Mesenchymal stem cell (in vitro differentiated cells and primary cell): ENCODE results near the gene HORMAD2.

Source experiments
- DNase-seq: peaks from one replicate; pipeline ENCODE4 v3.0.0-alpha.2; 2013
- H2AFZ ChIP-seq: one replicate; pipeline ENCODE4 v1.6.1; 2013; ENCODE audit warnings: low read depth, mild to moderate bottlenecking, control low read depth, inconsistent platforms, low read length, moderate library complexity
- H2AK5ac ChIP-seq: 2 replicates; pipeline ENCODE4 v1.6.1; 2013; ENCODE audit warnings: low read length, moderate library complexity, mild to moderate bottlenecking, inconsistent platforms; ENCODE audit not compliant: severe bottlenecking
- H2BK120ac ChIP-seq: one replicate; pipeline ENCODE4 v1.6.1; 2013; ENCODE audit warnings: low read depth, mild to moderate bottlenecking, inconsistent platforms, low read length, moderate library complexity
- H2BK12ac ChIP-seq, 2 experiments: one replicate each; pipeline ENCODE4 v1.6.1; 2013; ENCODE audit warnings: inconsistent platforms in 2 of 2, low read length in 2 of 2, mild to moderate bottlenecking in 2 of 2, moderate library complexity in 2 of 2, control low read depth in 1 of 2
- H2BK15ac ChIP-seq: one replicate; pipeline ENCODE4 v1.6.1; 2013; ENCODE audit warnings: mild to moderate bottlenecking, low read depth, inconsistent platforms; ENCODE audit not compliant: poor library complexity, severe bottlenecking
- H2BK5ac ChIP-seq: 2 replicates; pipeline ENCODE4 v1.6.1; 2013; ENCODE audit warnings: low read depth, mild to moderate bottlenecking, low read length, control low read depth, inconsistent platforms; ENCODE audit not compliant: poor library complexity, severe bottlenecking
- H3K14ac ChIP-seq, 2 experiments: one replicate each; pipeline ENCODE4 v1.6.1; 2013; ENCODE audit warnings: inconsistent platforms in 2 of 2, low read length in 2 of 2, control low read depth in 1 of 2, mild to moderate bottlenecking in 1 of 2, moderate library complexity in 1 of 2
- H3K18ac ChIP-seq, 2 experiments: one replicate each; pipeline ENCODE4 v1.6.1; 2013; ENCODE audit warnings: inconsistent platforms in 2 of 2, low read length in 2 of 2, control low read depth in 1 of 2, low read depth in 1 of 2, mild to moderate bottlenecking in 1 of 2
- H3K23ac ChIP-seq, 2 experiments: one replicate each; pipeline ENCODE4 v1.6.1; 2013; ENCODE audit warnings: inconsistent platforms in 2 of 2, low read length in 2 of 2, mild to moderate bottlenecking in 2 of 2, moderate library complexity in 2 of 2, control low read depth in 1 of 2
- H3K27ac ChIP-seq: 2 replicates; pipeline ENCODE4 v1.5.1; 2013; ENCODE audit warnings: mild to moderate bottlenecking, moderate library complexity, low read length, control low read depth, inconsistent platforms; ENCODE audit not compliant: poor library complexity, severe bottlenecking
- H3K27me3 ChIP-seq, 2 experiments: 2 replicates each; pipeline versions ENCODE4 v1.6.1 to v1.7.0; 2013; ENCODE audit warnings: low read length in 2 of 2, mild to moderate bottlenecking in 2 of 2, moderate library complexity in 2 of 2, control low read depth in 1 of 2, inconsistent platforms in 1 of 2; ENCODE audit not compliant: control insufficient read depth in 1 of 2, insufficient read depth in 1 of 2
- H3K36me3 ChIP-seq, 2 experiments: 2 replicates each; pipeline versions ENCODE4 v1.6.1 to v1.7.0; 2013; ENCODE audit warnings: low read length in 2 of 2, control low read depth in 1 of 2, inconsistent platforms in 1 of 2, low read depth in 1 of 2, mild to moderate bottlenecking in 1 of 2; ENCODE audit not compliant: insufficient read depth in 2 of 2, control insufficient read depth in 1 of 2
- H3K4ac ChIP-seq, 2 experiments: one replicate each; pipeline ENCODE4 v1.6.1; 2013; ENCODE audit warnings: inconsistent platforms in 2 of 2, low read length in 2 of 2, mild to moderate bottlenecking in 2 of 2, moderate library complexity in 2 of 2, control low read depth in 1 of 2, low read depth in 1 of 2
- H3K4me1 ChIP-seq: 2 replicates; pipeline ENCODE4 v1.6.1; 2013; ENCODE audit warnings: low read depth, low read length, control low read depth; ENCODE audit not compliant: control insufficient read depth, insufficient read depth
- H3K4me2 ChIP-seq: 2 replicates; pipeline ENCODE4 v1.6.1; 2013; ENCODE audit warnings: low read length, mild to moderate bottlenecking, inconsistent platforms; ENCODE audit not compliant: poor library complexity, severe bottlenecking
- H3K4me3 ChIP-seq, 2 experiments: 2 replicates each; pipeline versions ENCODE4 v1.5.1 to v1.7.0; 2013; ENCODE audit warnings: low read length in 2 of 2, mild to moderate bottlenecking in 2 of 2, control low read depth in 1 of 2, low read depth in 1 of 2; ENCODE audit not compliant: insufficient read depth in 1 of 2
- H3K79me1 ChIP-seq: replicated peaks from 2 replicates; pipeline ENCODE4 v1.6.1; 2013; ENCODE audit warnings: mild to moderate bottlenecking, control low read depth, low read length, inconsistent platforms; ENCODE audit not compliant: poor library complexity, severe bottlenecking
- H3K9ac ChIP-seq: 2 replicates; pipeline ENCODE4 v1.7.0; 2013; ENCODE audit warnings: mild to moderate bottlenecking, low read length, moderate library complexity
- H3K9me3 ChIP-seq: 2 replicates; pipeline ENCODE4 v1.7.0; 2013; ENCODE audit warnings: mild to moderate bottlenecking, low read length; ENCODE audit not compliant: control insufficient read depth
- H4K8ac ChIP-seq: one replicate; pipeline ENCODE4 v1.6.1; 2013; ENCODE audit warnings: inconsistent platforms, mild to moderate bottlenecking, low read length, moderate library complexity
- H4K91ac ChIP-seq: one replicate; pipeline ENCODE4 v1.6.1; 2013; ENCODE audit warnings: mild to moderate bottlenecking, low read length, inconsistent platforms
- WGBS: methylation state at CpG from one replicate; pipeline ENCODE4 v1.1.7; 2013; ENCODE audit warnings: mixed read lengths; 5-methylcytosine and 5-hydroxymethylcytosine counted together

HORMAD2 gene

DNA sequence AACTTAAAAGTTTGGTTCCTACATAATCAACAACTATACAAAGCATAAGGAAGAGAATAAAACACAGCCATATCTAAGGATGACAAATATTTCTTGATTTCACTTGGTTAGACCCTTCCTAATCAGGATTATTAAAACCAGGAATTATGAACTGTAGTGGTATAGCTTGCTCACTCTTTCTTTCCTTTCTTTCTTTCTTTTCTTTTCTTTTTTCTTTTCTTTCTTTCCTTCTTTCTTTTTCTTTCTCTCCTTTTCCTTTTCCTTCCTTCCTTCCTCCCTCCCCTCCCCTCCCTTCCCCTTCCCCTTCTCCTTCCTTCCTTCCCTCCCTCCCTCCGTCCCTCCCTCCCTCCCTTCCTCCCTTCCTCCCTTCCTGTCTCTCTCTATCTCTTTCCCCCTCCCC is 78.0 kb downstream of the HORMAD2 start:
- Histone ChIP-seq H4K91ac (no peak overlapping the region), H2AFZ (no peak overlapping the region), H3K18ac (no peak overlapping the region), H3K4ac (no peak overlapping the region), H4K8ac (no peak overlapping the region), H3K14ac (no peak overlapping the region), H2BK5ac (no peak overlapping the region), H3K79me1 (no peaks in the 10 kb centered on the region), H3K4me3 (no peak overlapping the region), H3K23ac (no peak overlapping the region), H2AK5ac (no peak overlapping the region), H3K4me1 (peaks cover 6% of the 10 kb centered on the region), H3K9ac (no peak overlapping the region), H3K36me3 (no peaks in the 10 kb centered on the region), H2BK12ac (no peak overlapping the region), H3K27ac (no peak overlapping the region), H3K4me2 (no peak overlapping the region), H3K27me3 (no peaks in the 10 kb centered on the region), H3K9me3 (no peaks in the 10 kb centered on the region), H2BK120ac (no peak overlapping the region), H2BK15ac (no peak overlapping the region)
- no CpG with 5 or more reads among the region's 1 CpG for WGBS
- DNase-seq, result no peak

DNA sequence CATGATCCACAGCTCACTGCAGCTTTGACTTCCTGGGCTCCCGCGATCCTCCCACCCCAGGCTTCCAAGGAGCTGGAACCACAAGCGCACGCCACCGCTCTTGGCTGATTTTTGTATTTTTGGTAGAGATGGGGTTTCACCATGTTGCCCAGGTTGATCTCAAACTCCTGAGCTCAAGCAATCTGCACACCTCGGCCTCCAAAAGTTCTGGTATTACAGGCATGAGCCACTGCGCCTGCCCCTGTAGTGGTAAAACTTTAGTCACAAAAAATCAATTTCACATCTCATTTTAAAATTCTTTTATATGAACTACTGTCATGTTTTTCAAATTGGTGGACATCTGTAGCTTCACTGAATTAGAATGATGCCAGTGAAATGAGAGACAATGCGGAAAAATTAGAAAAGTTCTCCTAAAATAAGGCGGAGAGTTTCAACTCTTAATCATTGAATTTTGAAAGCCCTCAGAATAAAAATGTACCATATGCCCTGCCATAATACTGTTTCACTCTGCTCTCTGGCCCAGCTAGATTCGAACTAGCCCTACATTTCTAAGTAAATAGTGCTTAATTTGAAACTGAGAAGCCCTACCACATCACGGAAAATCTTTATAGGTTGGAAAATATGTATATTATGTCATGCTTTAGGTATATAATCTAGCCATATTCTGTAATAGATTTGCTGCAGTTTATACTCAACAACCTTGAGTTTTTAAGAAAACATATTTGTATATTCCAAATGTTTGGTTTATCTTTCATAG is 78.7 kb downstream of the HORMAD2 start:
- no peaks in the 10 kb centered on the region for H3K27me3 ChIP-seq
- H3K4me1 ChIP-seq, result peaks cover 6% of the 10 kb centered on the region
- no peak overlapping the region for H2AK5ac ChIP-seq
- peak overlapping the region; percentile 40 for H3K9ac ChIP-seq
- no peak overlapping the region for H3K18ac ChIP-seq
- no peak overlapping the region for H4K91ac ChIP-seq
- DNase-seq, result peak; percentile 19
- no peak overlapping the region for H3K4me2 ChIP-seq
- WGBS, result 91% methylated on average over 9 of the region's 11 CpGs
- no peak overlapping the region for H3K4ac ChIP-seq
- no peak overlapping the region for H4K8ac ChIP-seq
- H3K79me1 ChIP-seq, result no peaks in the 10 kb centered on the region
- H2BK12ac ChIP-seq, result no peak overlapping the region
- H3K14ac ChIP-seq, result no peak overlapping the region
- no peak overlapping the region for H3K23ac ChIP-seq
- no peak overlapping the region for H2BK15ac ChIP-seq
- no peak overlapping the region for H2BK120ac ChIP-seq
- no peak overlapping the region for H3K4me3 ChIP-seq
- H3K9me3 ChIP-seq, result no peaks in the 10 kb centered on the region
- H3K36me3 ChIP-seq, result no peaks in the 10 kb centered on the region
- no peak overlapping the region for H2AFZ ChIP-seq
- H2BK5ac ChIP-seq, result no peak overlapping the region
- no peak overlapping the region for H3K27ac ChIP-seq

DNA sequence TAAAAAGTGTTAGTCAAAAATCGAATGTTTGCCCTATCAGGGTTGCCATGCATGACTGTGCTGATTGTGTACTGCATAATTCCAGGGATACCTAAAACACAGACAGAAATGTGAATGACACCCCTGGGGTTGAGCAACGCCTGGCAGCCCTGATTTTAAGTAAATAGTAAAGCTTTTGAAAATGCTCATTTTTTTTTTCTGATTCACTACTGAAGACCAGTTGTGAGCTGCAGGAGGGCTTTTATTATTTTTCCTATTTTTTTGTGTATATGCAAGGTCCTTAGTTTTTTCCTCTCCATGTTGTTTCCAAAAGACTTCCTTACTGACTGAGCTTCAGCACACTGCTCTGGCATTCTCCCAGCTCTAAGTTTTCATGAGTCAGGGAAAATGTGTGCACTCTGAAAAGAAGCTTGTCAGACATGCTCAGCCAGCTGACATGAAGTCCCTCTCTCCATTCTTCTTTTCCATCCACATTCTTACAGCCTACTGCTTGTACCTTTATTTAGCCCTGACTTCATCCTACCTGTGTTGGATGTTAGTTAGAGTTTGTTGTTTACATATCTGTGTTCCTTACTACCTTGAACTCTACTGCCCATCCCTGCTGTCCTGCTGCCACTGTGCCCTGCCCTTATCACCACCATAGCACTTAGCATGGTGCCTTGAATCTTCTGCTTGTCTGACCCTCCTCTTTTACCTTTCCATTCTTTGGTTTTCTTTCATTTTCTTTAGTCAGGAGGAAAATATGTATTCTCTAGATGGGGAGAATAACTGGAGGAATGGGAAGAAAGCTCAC is 79.5 kb downstream of the HORMAD2 start:
- Histone ChIP-seq H3K14ac (no peak overlapping the region), H2BK15ac (no peak overlapping the region), H2BK12ac (peak overlapping the region; percentile 77 to 84), H3K79me1 (no peaks in the 10 kb centered on the region), H3K27me3 (no peaks in the 10 kb centered on the region), H4K8ac (no peak overlapping the region), H3K18ac (peak overlapping the region in 1 of 2 experiments; percentile 60), H3K36me3 (no peaks in the 10 kb centered on the region), H2AK5ac (peak overlapping the region; percentile 68), H2BK5ac (no peak overlapping the region), H3K4me2 (no peak overlapping the region), H4K91ac (no peak overlapping the region), H3K4me3 (no peak overlapping the region), H2BK120ac (no peak overlapping the region), H3K27ac (peak overlapping the region; percentile 73), H3K9ac (peak overlapping the region; percentile 40), H3K4me1 (peaks cover 6% of the 10 kb centered on the region), H3K23ac (no peak overlapping the region), H2AFZ (no peak overlapping the region), H3K4ac (no peak overlapping the region), H3K9me3 (no peaks in the 10 kb centered on the region)
- DNase-seq, result peak; percentile 73
- WGBS, result 70% methylated on average over 2 of the region's 2 CpGs

DNA sequence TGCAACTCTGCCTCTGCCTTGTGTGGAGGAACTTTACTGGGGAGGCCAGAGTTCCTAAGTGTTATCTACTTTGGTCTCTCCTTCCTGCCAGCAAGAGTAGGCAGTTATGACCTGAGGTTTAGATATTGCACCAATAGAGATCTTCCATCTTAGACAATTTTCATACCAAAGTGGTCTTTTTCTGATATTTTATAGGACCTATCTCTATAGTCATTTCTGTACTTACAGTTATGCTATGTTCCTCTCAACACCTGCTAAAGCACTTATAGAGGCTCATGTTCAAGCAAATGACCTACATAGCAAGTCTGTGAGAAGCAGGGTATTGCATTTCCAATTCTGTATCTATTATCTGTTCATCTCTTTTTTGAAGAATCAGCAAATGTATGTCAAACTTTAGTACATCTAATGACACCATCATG is 80.8 kb downstream of the HORMAD2 start:
- H2BK15ac ChIP-seq, result no peak overlapping the region
- no peaks in the 10 kb centered on the region for H3K36me3 ChIP-seq
- H4K8ac ChIP-seq, result no peak overlapping the region
- H3K4me1 ChIP-seq, result peaks cover 6% of the 10 kb centered on the region
- no peak overlapping the region for H4K91ac ChIP-seq
- H2BK5ac ChIP-seq, result no peak overlapping the region
- H3K27ac ChIP-seq, result no peak overlapping the region
- DNase-seq, result no peak
- no peaks in the 10 kb centered on the region for H3K27me3 ChIP-seq
- H3K4me2 ChIP-seq, result no peak overlapping the region
- H2BK120ac ChIP-seq, result no peak overlapping the region
- no peaks in the 10 kb centered on the region for H3K79me1 ChIP-seq
- H3K9me3 ChIP-seq, result no peaks in the 10 kb centered on the region
- no peak overlapping the region for H3K23ac ChIP-seq
- H3K9ac ChIP-seq, result no peak overlapping the region
- H3K14ac ChIP-seq, result no peak overlapping the region
- H2BK12ac ChIP-seq, result no peak overlapping the region
- H3K4ac ChIP-seq, result no peak overlapping the region
- no peak overlapping the region for H3K18ac ChIP-seq
- peak overlapping the region; percentile 79 for H2AK5ac ChIP-seq
- no peak overlapping the region for H3K4me3 ChIP-seq
- H2AFZ ChIP-seq, result no peak overlapping the region
